Fibroblast of mammary gland (primary cell): ENCODE data around the gene TMEM144.

ENCODE experiments used
- DNase-seq: peaks from one replicate; pipeline ENCODE4 v3.0.0-alpha.2; 2010; ENCODE audit warnings: low read depth
- H3K4me3 ChIP-seq: 2 replicates; pipeline ENCODE4 v1.5.1; 2011; ENCODE audit warnings: low read depth, mild to moderate bottlenecking, low read length, moderate library complexity; ENCODE audit not compliant: control insufficient read depth
- CTCF ChIP-seq: conservative IDR thresholded peaks from 2 replicates; pipeline ENCODE4 v1.5.1; 2011; ENCODE audit warnings: low read depth, low read length, inconsistent platforms; ENCODE audit not compliant: control insufficient read depth, insufficient read depth

Gene TMEM144

GRCh38 chr4:158192439-158193158, 17.7 kb upstream of the TMEM144 start:
- H3K4me3 ChIP-seq, result no peak overlapping the region
- TF ChIP-seq CTCF, result no peak
- no peak for DNase-seq

DNA sequence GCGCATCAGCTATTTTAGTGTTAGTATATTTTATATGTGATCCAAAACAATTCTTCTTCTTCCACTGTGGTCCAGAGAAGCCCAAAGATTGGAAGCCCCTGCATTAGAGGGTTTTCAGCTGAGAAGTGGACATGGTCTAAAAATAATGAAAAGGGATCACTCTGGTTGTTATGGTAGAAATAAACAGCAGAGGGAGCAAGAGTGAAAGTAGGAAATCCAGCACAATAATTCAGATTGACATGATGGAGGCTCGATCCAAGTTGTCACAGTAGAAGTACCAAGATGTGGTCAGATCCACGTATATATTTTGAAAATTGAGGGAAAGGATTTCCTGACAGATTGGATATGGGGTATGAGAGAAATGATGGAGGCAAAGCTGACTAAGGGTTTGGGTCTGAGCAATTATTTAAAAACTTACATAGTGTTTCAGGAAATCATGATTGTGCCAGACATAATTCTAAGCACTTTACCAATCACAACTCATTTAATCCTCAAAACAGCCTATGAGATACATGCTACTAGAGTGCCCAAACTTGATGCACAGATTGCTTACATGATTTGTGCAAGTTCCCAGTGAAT, 17.0 kb upstream of the TMEM144 start:
- peak; percentile 55 for TF ChIP-seq CTCF
- H3K4me3 ChIP-seq, result no peak overlapping the region
- DNase-seq, result peak; percentile 35

DNA sequence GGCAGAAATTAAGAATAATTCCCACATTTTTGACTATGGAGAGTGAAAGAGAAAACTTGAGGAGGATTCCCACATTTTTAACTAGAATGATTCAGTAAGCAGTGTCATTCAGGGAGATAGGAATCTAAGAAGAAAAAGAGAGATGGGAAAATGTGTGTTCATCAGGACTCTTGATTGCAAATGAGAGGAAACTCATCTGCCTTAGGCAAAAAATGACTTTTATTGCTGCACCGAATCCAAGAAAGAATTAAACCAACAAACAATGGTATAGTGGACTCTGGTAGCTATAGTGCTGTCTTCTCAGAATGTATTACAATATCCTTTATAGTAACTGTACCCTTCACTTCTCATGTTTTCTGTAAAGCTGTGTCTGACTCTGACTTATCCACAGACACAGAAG, 15.0 kb upstream of the TMEM144 start:
- DNase-seq, result no peak
- no peak for TF ChIP-seq CTCF
- no peak overlapping the region for H3K4me3 ChIP-seq

DNA sequence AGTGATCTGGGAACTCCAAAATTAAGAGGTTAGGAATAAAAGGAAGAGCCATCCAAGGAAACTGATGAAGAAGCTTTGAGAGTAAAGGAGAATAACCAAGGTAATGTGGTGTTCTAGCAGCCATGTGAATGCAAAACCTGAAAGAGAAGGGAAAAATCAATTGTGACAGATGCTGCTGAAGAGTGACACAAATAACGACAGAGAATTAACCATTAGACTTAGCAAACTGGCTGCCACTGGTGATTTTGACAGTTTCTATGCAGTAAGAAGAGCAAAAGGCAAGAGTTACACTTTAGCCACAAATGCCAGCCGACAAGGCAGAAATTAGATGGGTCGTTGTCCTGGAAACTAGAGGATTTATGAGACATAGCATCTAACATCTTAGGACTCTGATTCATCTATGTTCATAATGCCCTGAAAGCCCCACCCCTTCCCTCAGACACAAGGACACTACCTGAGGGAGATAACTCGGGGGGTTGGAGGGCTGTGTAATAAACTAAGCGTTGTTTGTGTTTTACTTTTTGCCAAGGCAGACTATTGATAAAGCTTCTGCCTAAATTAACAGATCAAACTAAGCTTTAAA, 13.0 kb upstream of the TMEM144 start:
- no peak for TF ChIP-seq CTCF
- no peak for DNase-seq
- H3K4me3 ChIP-seq, result no peak overlapping the region

GRCh38 chr4:158200214-158200613, 10.1 kb upstream of the TMEM144 start:
- no peak for TF ChIP-seq CTCF
- DNase-seq, result no peak

GRCh38 chr4:158201322-158201721, 9.0 kb upstream of the TMEM144 start:
- TF ChIP-seq CTCF, result no peak
- peak; percentile 19 for DNase-seq
- H3K4me3 ChIP-seq, result no peak overlapping the region

More at GRCh38 chr4:158200214-158200613, 10.1 kb upstream of the TMEM144 start:
- no peak overlapping the region for H3K4me3 ChIP-seq
